ENCODE data around the gene DUSP18. TPM values are rescaled to one million over a fixed set of nuclear protein-coding genes. Genes with fewer than 3 reads are reported as not detected.

Gene DUSP18
- total and polyA plus RNA-seq, 7 experiments from 2014 or later, result 7.4 to 18.5 (median 12.2) TPM

DNA sequence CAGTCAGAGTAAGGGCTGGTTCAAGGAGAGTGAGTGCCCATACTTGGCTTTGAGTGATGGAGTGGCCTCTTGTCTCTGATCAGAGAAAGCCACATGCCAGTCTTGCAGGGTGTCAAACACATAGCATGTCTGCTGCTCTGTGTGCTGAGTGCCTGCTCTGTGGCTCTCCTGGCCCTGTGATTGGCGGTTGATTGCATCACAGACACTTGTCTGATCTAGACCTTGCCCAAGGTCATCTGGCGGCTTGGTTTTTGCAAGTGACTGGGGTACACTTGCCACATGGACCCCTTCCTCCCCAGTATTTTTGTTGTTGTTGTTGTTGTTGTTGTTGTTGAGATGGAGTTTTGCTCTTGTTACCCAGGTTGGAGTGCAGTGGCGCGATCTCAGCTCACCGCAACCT, 37.3 kb upstream of the DUSP18 start:
- no peak overlapping the region for H3K27ac ChIP-seq (ENCODE audit: low read depth, low read length)
- peaks cover 0 to 3% (median 0%) of the 10 kb centered on the region in 5 donors for H3K27me3 Mint-ChIP-seq
- H3K4me3 ChIP-seq (ENCODE audit: low read length), result no peak overlapping the region
- H3K4me1 ChIP-seq (ENCODE audit: control insufficient read depth in 2 of 2, insufficient read depth in 2 of 2, low read length in 2 of 2), result peaks cover 0 to 7% of the 10 kb centered on the region in 2 donors
- H3K36me3 ChIP-seq (ENCODE audit: control insufficient read depth in 2 of 3, insufficient read depth in 3 of 3, low read length in 3 of 3), result no peaks in the 10 kb centered on the region
- peaks cover 0 to 4% (median 0%) of the 10 kb centered on the region in 5 donors for H3K36me3 Mint-ChIP-seq
- intact Hi-C loops (cut with micrococcal nuclease), result loop anchor here in 1 of 2 donors (5.0 kb wide), 1 partner anchor 37 kb away; no protein-coding TSS in a partner anchor
- no peaks in the 10 kb centered on the region for H3K9me3 ChIP-seq (ENCODE audit: control insufficient read depth in 2 of 3, low read length in 3 of 3)
- ChIA-PET CTCF (interaction anchor here (0.8 kb wide), 1 partner anchor 9 kb away, joined by 3 read pairs; no protein-coding TSS in a partner anchor), POLR2A (no interaction called here)
- peaks cover 0 to 3% (median 0%) of the 10 kb centered on the region in 11 donors for H3K9me3 Mint-ChIP-seq
- no peaks in the 10 kb centered on the region for H3K27me3 ChIP-seq (ENCODE audit: control insufficient read depth in 2 of 2, insufficient read depth in 2 of 2, low read length in 2 of 2)
- H3K27ac Mint-ChIP-seq, result no peak overlapping the region
- no peak for DNase-seq
- ATAC-seq, result no peak
- H3K4me3 Mint-ChIP-seq, result no peak overlapping the region
- peaks cover 0 to 22% (median 1%) of the 10 kb centered on the region in 7 donors for H3K4me1 Mint-ChIP-seq

DNA sequence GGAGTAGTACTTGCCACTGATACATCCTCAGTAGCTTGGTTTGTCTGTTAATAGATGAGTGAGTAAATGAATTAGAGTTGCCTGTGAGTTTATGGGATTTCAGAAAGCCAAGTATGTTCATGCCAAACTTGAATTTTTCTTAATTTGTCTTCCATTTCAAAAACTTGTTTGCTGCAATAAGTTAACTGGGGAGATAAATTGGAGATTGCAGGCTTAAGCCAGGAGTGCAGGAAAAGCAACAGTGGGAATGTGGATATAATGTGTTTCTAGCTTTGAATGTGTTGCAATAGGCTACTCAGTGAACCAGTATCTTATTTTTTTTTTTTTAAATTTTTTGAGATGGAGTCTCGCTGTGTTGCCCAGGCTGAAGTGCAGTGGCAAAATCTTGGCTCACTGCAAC, 35.2 kb upstream of the DUSP18 start:
- peaks cover 0 to 15% (median 0%) of the 10 kb centered on the region in 7 donors for H3K4me1 Mint-ChIP-seq
- H3K36me3 Mint-ChIP-seq, result no peaks in the 10 kb centered on the region
- no peaks in the 10 kb centered on the region for H3K9me3 ChIP-seq (ENCODE audit: control insufficient read depth in 2 of 3, low read length in 3 of 3)
- no peak overlapping the region for H3K27ac Mint-ChIP-seq
- no peak overlapping the region for H3K4me3 Mint-ChIP-seq
- intact Hi-C loops (cut with micrococcal nuclease), result no loop called here
- H3K27me3 Mint-ChIP-seq, result peaks cover 0 to 3% (median 0%) of the 10 kb centered on the region in 5 donors
- no peaks in the 10 kb centered on the region for H3K9me3 Mint-ChIP-seq
- ChIA-PET POLR2A (interaction anchor here (0.6 kb wide), 1 partner anchor 1021 kb away, joined by 3 read pairs; no protein-coding TSS in a partner anchor), CTCF (interaction anchor here (0.6 to 1.9 kb wide), 2 partner anchors 10 to 47 kb away, joined by 3 to 5 read pairs; no protein-coding TSS in a partner anchor)
- H3K27me3 ChIP-seq (ENCODE audit: control insufficient read depth in 2 of 2, insufficient read depth in 2 of 2, low read length in 2 of 2), result no peaks in the 10 kb centered on the region
- H3K4me1 ChIP-seq (ENCODE audit: control insufficient read depth in 2 of 2, insufficient read depth in 2 of 2, low read length in 2 of 2), result peaks cover 0 to 7% of the 10 kb centered on the region in 2 donors
- DNase-seq, result no peak
- no peaks in the 10 kb centered on the region for H3K36me3 ChIP-seq (ENCODE audit: control insufficient read depth in 2 of 3, insufficient read depth in 3 of 3, low read length in 3 of 3)
- no peak overlapping the region for H3K27ac ChIP-seq (ENCODE audit: low read depth, low read length)
- no peak overlapping the region for H3K4me3 ChIP-seq (ENCODE audit: low read length)
- ATAC-seq, result no peak

DNA sequence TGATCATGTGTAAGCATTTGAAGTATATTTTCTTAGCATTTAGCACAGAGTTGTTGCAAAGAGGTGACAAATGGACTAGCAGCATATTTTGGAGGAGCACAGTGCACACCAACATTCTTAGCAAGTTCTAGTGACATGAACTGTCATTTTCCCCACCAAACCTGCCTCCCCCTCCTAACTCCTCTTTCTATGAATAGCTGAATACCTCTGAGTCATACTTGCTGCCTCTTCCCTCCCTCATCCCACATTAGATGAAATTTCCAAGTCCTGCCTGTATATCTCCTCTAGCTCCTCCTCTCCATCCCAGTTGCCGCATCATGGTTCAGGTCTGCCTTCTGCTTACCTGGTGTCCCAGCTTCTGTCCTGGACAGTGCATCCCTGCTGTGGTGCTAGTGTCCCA, 34.2 kb upstream of the DUSP18 start:
- ChIA-PET CTCF (interaction anchor here (1.9 kb wide), 1 partner anchor 9 kb away, joined by 5 read pairs; no protein-coding TSS in a partner anchor), POLR2A (no interaction called here)
- Mint-ChIP-seq H3K9me3 (no peaks in the 10 kb centered on the region), H3K36me3 (no peaks in the 10 kb centered on the region), H3K4me1 (peaks cover 0 to 15% (median 0%) of the 10 kb centered on the region in 7 donors), H3K4me3 (no peak overlapping the region), H3K27me3 (peaks cover 0 to 8% (median 0%) of the 10 kb centered on the region in 5 donors), H3K27ac (peak overlapping the region in 1 of 9 donors; percentile 68)
- intact Hi-C loops (cut with micrococcal nuclease), result no loop called here
- Histone ChIP-seq H3K27ac (ENCODE audit: low read depth, low read length) (no peak overlapping the region), H3K36me3 (ENCODE audit: control insufficient read depth in 2 of 3, insufficient read depth in 3 of 3, low read length in 3 of 3) (no peaks in the 10 kb centered on the region), H3K4me1 (ENCODE audit: control insufficient read depth in 2 of 2, insufficient read depth in 2 of 2, low read length in 2 of 2) (peaks cover 0 to 7% of the 10 kb centered on the region in 2 donors), H3K27me3 (ENCODE audit: control insufficient read depth in 2 of 2, insufficient read depth in 2 of 2, low read length in 2 of 2) (no peaks in the 10 kb centered on the region), H3K4me3 (ENCODE audit: low read length) (no peak overlapping the region), H3K9me3 (ENCODE audit: control insufficient read depth in 2 of 3, low read length in 3 of 3) (no peaks in the 10 kb centered on the region)
- no peak for DNase-seq
- no peak for ATAC-seq

DNA sequence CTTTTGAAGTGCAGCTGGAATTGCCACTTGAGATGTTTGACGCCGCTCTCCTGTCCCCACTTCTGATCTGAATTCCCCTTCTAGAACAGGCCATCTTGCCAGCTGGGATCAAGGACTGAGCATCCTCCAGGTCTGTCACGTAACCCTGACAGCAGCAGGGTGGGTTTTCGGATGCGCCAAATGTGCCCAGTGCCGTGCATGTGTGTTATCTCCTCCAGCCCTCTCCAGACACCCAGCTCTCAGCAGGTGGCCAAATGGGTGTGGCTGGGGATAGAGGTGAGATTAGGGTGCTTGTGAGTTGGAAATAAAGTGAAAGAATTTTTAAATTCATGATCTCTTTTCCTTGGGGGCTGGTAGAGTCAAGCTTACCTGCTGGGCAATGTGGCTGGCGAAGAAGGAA, 30.3 kb upstream of the DUSP18 start:
- H3K9me3 Mint-ChIP-seq, result no peaks in the 10 kb centered on the region
- no peak overlapping the region for H3K4me3 ChIP-seq (ENCODE audit: low read length)
- peaks cover 6 to 7% of the 10 kb centered on the region in 2 donors for H3K4me1 ChIP-seq (ENCODE audit: control insufficient read depth in 2 of 2, insufficient read depth in 2 of 2, low read length in 2 of 2)
- H3K9me3 ChIP-seq (ENCODE audit: control insufficient read depth in 2 of 3, low read length in 3 of 3), result no peaks in the 10 kb centered on the region
- intact Hi-C loops (cut with micrococcal nuclease), result loop anchor here in 1 of 2 donors (10.0 kb wide), 1 partner anchor 1777 kb away; the partner anchor contains the start of gene FBXO7
- H3K27ac ChIP-seq (ENCODE audit: low read depth, low read length), result no peak overlapping the region
- peaks cover 0 to 28% (median 17%) of the 10 kb centered on the region in 7 donors for H3K4me1 Mint-ChIP-seq
- no peaks in the 10 kb centered on the region for H3K36me3 ChIP-seq (ENCODE audit: control insufficient read depth in 2 of 3, insufficient read depth in 3 of 3, low read length in 3 of 3)
- H3K36me3 Mint-ChIP-seq, result peaks cover 0 to 1% (median 0%) of the 10 kb centered on the region in 5 donors
- H3K27ac Mint-ChIP-seq, result peak overlapping the region in 1 of 9 donors; percentile 13
- DNase-seq (no peak), ATAC-seq (no peak)
- peaks cover 0 to 31% (median 0%) of the 10 kb centered on the region in 5 donors for H3K27me3 Mint-ChIP-seq
- CTCF ChIA-PET, result interaction anchor here (0.7 kb wide), 1 partner anchor 63 kb away, joined by 3 read pairs; no protein-coding TSS in a partner anchor
- POLR2A ChIA-PET, result no interaction called here
- peak overlapping the region in 1 of 10 donors; percentile 39 for H3K4me3 Mint-ChIP-seq
- H3K27me3 ChIP-seq (ENCODE audit: control insufficient read depth in 2 of 2, insufficient read depth in 2 of 2, low read length in 2 of 2), result no peaks in the 10 kb centered on the region

DNA sequence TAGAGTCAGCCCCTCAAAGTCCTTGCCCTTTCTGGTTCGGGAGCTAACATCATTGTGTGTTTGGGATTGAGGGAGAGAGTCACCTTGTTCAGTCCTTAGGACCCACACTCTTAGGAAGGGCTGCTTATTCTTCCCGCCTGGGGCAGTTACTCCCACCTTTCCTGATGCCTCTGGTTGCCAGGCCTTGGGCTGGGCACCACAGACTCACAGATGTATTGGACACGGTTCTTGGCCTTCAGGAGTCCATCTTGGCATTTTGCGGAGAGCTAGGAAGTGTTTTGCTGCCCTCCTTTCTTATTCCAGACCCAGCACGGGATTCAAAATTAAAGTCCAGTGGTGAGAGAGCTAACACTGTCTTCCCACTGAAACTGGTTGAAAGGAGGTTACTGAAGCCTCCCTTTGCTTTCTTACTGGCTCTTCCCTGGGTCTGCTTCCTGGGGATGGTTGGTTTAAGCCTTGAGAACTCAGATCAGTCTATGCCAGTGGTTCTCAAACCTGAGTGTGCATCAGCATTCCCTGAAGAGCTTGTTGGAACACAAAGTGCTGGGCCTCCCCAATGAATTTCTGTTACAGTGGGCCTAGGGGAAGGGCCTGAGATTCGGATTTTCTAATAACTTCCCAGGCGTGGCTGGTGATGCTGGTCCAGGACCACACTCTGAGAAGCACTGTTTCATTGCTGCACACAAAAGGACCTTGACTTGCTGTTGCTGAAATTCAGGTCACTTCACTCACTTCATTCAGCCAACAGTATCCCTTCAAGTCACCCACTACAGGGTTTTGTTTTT, 28.4 kb upstream of the DUSP18 start:
- ATAC-seq (no peak), DNase-seq (no peak)
- Histone ChIP-seq H3K36me3 (ENCODE audit: control insufficient read depth in 2 of 3, insufficient read depth in 3 of 3, low read length in 3 of 3) (no peaks in the 10 kb centered on the region), H3K4me3 (ENCODE audit: low read length) (no peak overlapping the region), H3K27me3 (ENCODE audit: control insufficient read depth in 2 of 2, insufficient read depth in 2 of 2, low read length in 2 of 2) (no peaks in the 10 kb centered on the region), H3K27ac (ENCODE audit: low read depth, low read length) (no peak overlapping the region), H3K4me1 (ENCODE audit: control insufficient read depth in 2 of 2, insufficient read depth in 2 of 2, low read length in 2 of 2) (peaks cover 6 to 7% of the 10 kb centered on the region in 2 donors), H3K9me3 (ENCODE audit: control insufficient read depth in 2 of 3, low read length in 3 of 3) (no peaks in the 10 kb centered on the region)
- H3K4me3 Mint-ChIP-seq, result peak overlapping the region; percentile 54 to 88 (median 79)
- H3K9me3 Mint-ChIP-seq, result no peaks in the 10 kb centered on the region
- H3K4me1 Mint-ChIP-seq, result peaks cover 0 to 29% (median 19%) of the 10 kb centered on the region in 7 donors
- intact Hi-C loops (cut with micrococcal nuclease), result loop anchor here in 1 of 2 donors (10.0 kb wide), 1 partner anchor 1779 kb away; the partner anchor contains the start of gene FBXO7
- H3K27ac Mint-ChIP-seq, result peak overlapping the region in 4 of 9 donors; percentile 17 to 59 (median 47)
- POLR2A ChIA-PET, result interaction anchor here (1.9 kb wide), 1 partner anchor 61 kb away, joined by 4 read pairs; the partner anchor contains the start of gene SLC35E4
- H3K36me3 Mint-ChIP-seq, result peaks cover 0 to 1% (median 0%) of the 10 kb centered on the region in 5 donors
- CTCF ChIA-PET, result interaction anchor here (0.8 kb wide), 1 partner anchor 9 kb away, joined by 3 read pairs; no protein-coding TSS in a partner anchor
- peaks cover 0 to 39% (median 3%) of the 10 kb centered on the region in 5 donors for H3K27me3 Mint-ChIP-seq

DNA sequence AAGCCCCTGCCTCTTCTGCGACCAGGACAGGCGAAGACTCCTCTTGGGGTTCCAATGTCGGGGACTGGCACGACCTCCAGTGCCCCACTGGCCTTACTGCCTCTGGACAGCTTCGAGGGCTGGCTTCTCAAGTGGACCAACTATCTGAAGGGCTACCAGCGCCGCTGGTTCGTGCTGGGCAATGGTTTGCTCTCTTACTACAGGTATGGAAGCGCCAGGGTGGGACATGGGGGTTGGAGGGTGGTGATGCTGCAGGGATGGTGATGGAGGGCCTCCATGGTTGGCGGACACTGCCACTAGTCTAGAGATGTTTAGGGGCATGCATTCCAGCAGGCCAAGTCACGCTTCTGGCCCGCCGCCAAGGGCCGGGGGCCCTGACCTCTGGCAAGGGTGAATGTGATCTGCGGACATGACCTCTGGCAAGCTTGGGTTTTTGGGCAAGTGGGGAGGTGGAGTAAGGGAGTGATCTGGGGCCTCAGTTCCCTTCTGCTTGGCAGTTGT, 27.7 kb upstream of the DUSP18 start:
- DNase-seq (peak in 2 of 9 donors; percentile 0 to 7), ATAC-seq (no peak)
- Histone ChIP-seq H3K27ac (ENCODE audit: low read depth, low read length) (no peak overlapping the region), H3K4me1 (ENCODE audit: control insufficient read depth in 2 of 2, insufficient read depth in 2 of 2, low read length in 2 of 2) (peaks cover 6 to 7% of the 10 kb centered on the region in 2 donors), H3K36me3 (ENCODE audit: control insufficient read depth in 2 of 3, insufficient read depth in 3 of 3, low read length in 3 of 3) (no peaks in the 10 kb centered on the region), H3K27me3 (ENCODE audit: control insufficient read depth in 2 of 2, insufficient read depth in 2 of 2, low read length in 2 of 2) (no peaks in the 10 kb centered on the region), H3K9me3 (ENCODE audit: control insufficient read depth in 2 of 3, low read length in 3 of 3) (no peaks in the 10 kb centered on the region), H3K4me3 (ENCODE audit: low read length) (peak overlapping the region; percentile 37)
- peaks cover 0 to 1% (median 0%) of the 10 kb centered on the region in 5 donors for H3K36me3 Mint-ChIP-seq
- H3K4me3 Mint-ChIP-seq, result peak overlapping the region; percentile 54 to 88 (median 79)
- H3K27ac Mint-ChIP-seq, result peak overlapping the region in 5 of 9 donors; percentile 17 to 59 (median 54)
- intact Hi-C loops (cut with micrococcal nuclease), result loop anchor here in 1 of 2 donors (10.0 kb wide), 1 partner anchor 1779 kb away; the partner anchor contains the start of gene FBXO7
- H3K4me1 Mint-ChIP-seq, result peaks cover 0 to 29% (median 19%) of the 10 kb centered on the region in 7 donors
- H3K9me3 Mint-ChIP-seq, result no peaks in the 10 kb centered on the region
- H3K27me3 Mint-ChIP-seq, result peaks cover 0 to 39% (median 4%) of the 10 kb centered on the region in 5 donors
- POLR2A ChIA-PET, result interaction anchor here (1.9 kb wide), 1 partner anchor 60 kb away, joined by 4 read pairs; the partner anchor contains the start of gene SLC35E4
- CTCF ChIA-PET, result no interaction called here

All from naive thymus-derived CD4-positive, alpha-beta T cell (primary cell).